ENCODE results near the gene GPX4. TPM values are rescaled to one million over a fixed set of nuclear protein-coding genes. Genes with fewer than 3 reads are reported as not detected.

GPX4 gene
- 100 to 1,000 TPM; 331 to 509 (median 399) TPM for total RNA-seq

- peaks cover 22 to 29% of the 10 kb centered on the region in 2 donors for H3K4me1 ChIP-seq (replicated peaks in 1 of 2)
- peak within 1 kb of the TSS; percentile 66 to 99 (median 90) for H3K4me3 ChIP-seq
- in situ Hi-C loops (cut with MboI; ENCODE audit: low pct_unique_long_range_greater_than_20kb in 2 of 9, low sequenced_read_pairs in 9 of 9, unreplicated experiment in 9 of 9): loop anchor here in 2 of 9 experiments (10.0 kb wide), 2 partner anchors 81 to 91 kb away; no protein-coding TSS in a partner anchor
- H3K27ac ChIP-seq: peak within 1 kb of the TSS; percentile 92 to 97
- peak; percentile 36 to 88 (median 82) for ATAC-seq (replicated peaks in 6 of 8)
- WGBS, 10 experiments: 0% methylated on average over 1 to 4 of the region's 75 CpGs; no CpG with 5 or more reads in 8 of the 10 experiments
These were observed at the start of gene GPX4 for GRCh38 chr19:1103708-1104310. Gene GPX4, plus strand, starts transcription at chr19:1103994. Its CDS starts 50 bp downstream, at chr19:1104044.

- H3K27ac ChIP-seq: no peak overlapping the region
- ATAC-seq (replicated peaks in 6 of 8): peak in 1 of 8 experiments; percentile 10
- in situ Hi-C loops (cut with MboI; ENCODE audit: low pct_unique_long_range_greater_than_20kb in 2 of 9, low sequenced_read_pairs in 9 of 9, unreplicated experiment in 9 of 9): no loop called here
- WGBS, 10 experiments: 60 to 87% (median 75%) methylated on average over 1 to 9 of the region's 28 CpGs; no CpG with 5 or more reads in 5 of the 10 experiments
- H3K4me1 ChIP-seq (replicated peaks in 1 of 2): no peaks in the 10 kb centered on the region
- no peak overlapping the region for H3K4me3 ChIP-seq
These were observed 49.4 kb upstream of the GPX4 start for GRCh38 chr19:1054102-1055027.

- ATAC-seq (replicated peaks in 6 of 8): no peak
- 60 to 100% methylated on average over 1 of the region's 14 CpGs; no CpG with 5 or more reads in 8 of the 10 experiments for WGBS, 10 experiments
- in situ Hi-C loops (cut with MboI; ENCODE audit: low pct_unique_long_range_greater_than_20kb in 2 of 9, low sequenced_read_pairs in 9 of 9, unreplicated experiment in 9 of 9): no loop called here
- Histone ChIP-seq H3K4me3 (no peak overlapping the region), H3K4me1 (replicated peaks in 1 of 2) (no peaks in the 10 kb centered on the region), H3K27ac (no peak overlapping the region)
These were observed 48.8 kb upstream of the GPX4 start for GRCh38 chr19:1055028-1055425.

GRCh38 chr19:1055886-1056620 lies 47.7 kb upstream of the GPX4 start:
- ATAC-seq (replicated peaks in 6 of 8): peak in 1 of 8 experiments; percentile 4
- Histone ChIP-seq H3K4me1 (replicated peaks in 1 of 2) (no peaks in the 10 kb centered on the region), H3K27ac (no peak overlapping the region), H3K4me3 (no peak overlapping the region)
- whole genome bisulfite sequencing, 10 experiments: 67 to 83% methylated on average over 2 to 8 of the region's 20 CpGs; no CpG with 5 or more reads in 8 of the 10 experiments
- in situ Hi-C loops (cut with MboI; ENCODE audit: low pct_unique_long_range_greater_than_20kb in 2 of 9, low sequenced_read_pairs in 9 of 9, unreplicated experiment in 9 of 9): no loop called here

GRCh38 chr19:1057176-1057855 lies 46.5 kb upstream of the GPX4 start:
- Histone ChIP-seq H3K4me3 (no peak overlapping the region), H3K27ac (no peak overlapping the region), H3K4me1 (replicated peaks in 1 of 2) (no peaks in the 10 kb centered on the region)
- 0 to 94% (median 40%) methylated on average over 1 to 3 of the region's 3 CpGs; no CpG with 5 or more reads in 3 of the 10 experiments for WGBS, 10 experiments
- in situ Hi-C loops (cut with MboI; ENCODE audit: low pct_unique_long_range_greater_than_20kb in 2 of 9, low sequenced_read_pairs in 9 of 9, unreplicated experiment in 9 of 9): no loop called here
- peak in 4 of 8 experiments; percentile 33 to 43 (median 39) for ATAC-seq (replicated peaks in 6 of 8)

- in situ Hi-C loops (cut with MboI; ENCODE audit: low pct_unique_long_range_greater_than_20kb in 2 of 9, low sequenced_read_pairs in 9 of 9, unreplicated experiment in 9 of 9): no loop called here
These were observed 45.7 kb upstream of the GPX4 start for GRCh38 chr19:1058112-1058511.

GRCh38 chr19:1060689-1061088 lies 43.1 kb upstream of the GPX4 start:
- no peak overlapping the region for H3K27ac ChIP-seq
- peaks cover 7 to 8% of the 10 kb centered on the region in 2 donors for H3K4me1 ChIP-seq (replicated peaks in 1 of 2)
- in situ Hi-C loops (cut with MboI; ENCODE audit: low pct_unique_long_range_greater_than_20kb in 2 of 9, low sequenced_read_pairs in 9 of 9, unreplicated experiment in 9 of 9): no loop called here
- no peak overlapping the region for H3K4me3 ChIP-seq
- 20 to 100% (median 70%) methylated on average over 1 of the region's 5 CpGs; no CpG with 5 or more reads in 6 of the 10 experiments for WGBS, 10 experiments
- ATAC-seq (replicated peaks in 6 of 8): no peak

More at GRCh38 chr19:1058112-1058511, 45.7 kb upstream of the GPX4 start:
- Histone ChIP-seq H3K4me3 (no peak overlapping the region), H3K27ac (no peak overlapping the region), H3K4me1 (replicated peaks in 1 of 2) (no peaks in the 10 kb centered on the region)
- WGBS, 10 experiments: 60 to 100% (median 96%) methylated on average over 1 to 4 of the region's 5 CpGs; no CpG with 5 or more reads in 4 of the 10 experiments
- ATAC-seq (replicated peaks in 6 of 8): no peak

GRCh38 chr19:1061987-1062386 lies 41.8 kb upstream of the GPX4 start:
- peaks cover 7 to 14% of the 10 kb centered on the region in 2 donors for H3K4me1 ChIP-seq (replicated peaks in 1 of 2)
- 77% methylated on average over 5 of the region's 20 CpGs; no CpG with 5 or more reads in 9 of the 10 experiments for WGBS, 10 experiments
- H3K27ac ChIP-seq: no peak overlapping the region
- in situ Hi-C loops (cut with MboI; ENCODE audit: low pct_unique_long_range_greater_than_20kb in 2 of 9, low sequenced_read_pairs in 9 of 9, unreplicated experiment in 9 of 9): no loop called here
- ATAC-seq (replicated peaks in 6 of 8): no peak
- H3K4me3 ChIP-seq: no peak overlapping the region

- ATAC-seq (replicated peaks in 6 of 8): no peak
- Histone ChIP-seq H3K4me1 (replicated peaks in 1 of 2) (peaks cover 12 to 18% of the 10 kb centered on the region in 2 donors), H3K4me3 (no peak overlapping the region), H3K27ac (no peak overlapping the region)
- WGBS, 10 experiments: 53 to 93% (median 70%) methylated on average over 2 to 6 of the region's 17 CpGs; no CpG with 5 or more reads in 5 of the 10 experiments
- in situ Hi-C loops (cut with MboI; ENCODE audit: low pct_unique_long_range_greater_than_20kb in 2 of 9, low sequenced_read_pairs in 9 of 9, unreplicated experiment in 9 of 9): no loop called here
These were observed 41.3 kb upstream of the GPX4 start for GRCh38 chr19:1062387-1063029.

- WGBS, 10 experiments: no CpG with 5 or more reads among the region's 37 CpGs
These were observed 40.5 kb upstream of the GPX4 start for GRCh38 chr19:1063030-1063908.

GRCh38 chr19:1063909-1064660 lies 39.7 kb upstream of the GPX4 start:
- ATAC-seq (replicated peaks in 6 of 8): no peak
- no peak overlapping the region for H3K27ac ChIP-seq
- H3K4me1 ChIP-seq (replicated peaks in 1 of 2): peaks cover 12 to 19% of the 10 kb centered on the region in 2 donors
- H3K4me3 ChIP-seq: no peak overlapping the region
- WGBS, 10 experiments: 78 to 100% methylated on average over 2 to 4 of the region's 37 CpGs; no CpG with 5 or more reads in 8 of the 10 experiments
- in situ Hi-C loops (cut with MboI; ENCODE audit: low pct_unique_long_range_greater_than_20kb in 2 of 9, low sequenced_read_pairs in 9 of 9, unreplicated experiment in 9 of 9): no loop called here

More at GRCh38 chr19:1063030-1063908, 40.5 kb upstream of the GPX4 start:
- peak in 2 of 8 experiments; percentile 7 to 17 for ATAC-seq (replicated peaks in 6 of 8)
- peaks cover 12 to 19% of the 10 kb centered on the region in 2 donors for H3K4me1 ChIP-seq (replicated peaks in 1 of 2)
- H3K27ac ChIP-seq: no peak overlapping the region
- H3K4me3 ChIP-seq: no peak overlapping the region
- in situ Hi-C loops (cut with MboI; ENCODE audit: low pct_unique_long_range_greater_than_20kb in 2 of 9, low sequenced_read_pairs in 9 of 9, unreplicated experiment in 9 of 9): no loop called here
